Liver (tissue), 3 donors: ENCODE results near the gene TIPIN.

Source experiments
- EGR1 ChIP-seq, 2 donors: IDR thresholded peaks; 2 replicates each; pipeline ENCODE4 v1.6.1; 2016 to 2018; ENCODE audit warnings: antibody characterized with exemption in 2 of 2, low read depth in 2 of 2
- FOXA1 ChIP-seq: IDR thresholded peaks from 2 replicates; pipeline ENCODE4 v1.6.1; 2016; ENCODE audit warnings: antibody characterized with exemption
- HNF4A ChIP-seq, 2 donors: conservative IDR thresholded peaks; 2 replicates each; pipeline ENCODE4 v1.6.1; 2016; ENCODE audit warnings: antibody characterized with exemption in 2 of 2, mild to moderate bottlenecking in 2 of 2
- TAF1 ChIP-seq: conservative IDR thresholded peaks from 2 replicates; pipeline ENCODE4 v1.6.1; 2016; ENCODE audit warnings: antibody characterized with exemption, mild to moderate bottlenecking
- YY1 ChIP-seq: IDR thresholded peaks from 2 replicates; pipeline ENCODE4 v1.6.1; 2016; ENCODE audit warnings: antibody characterized with exemption, mild to moderate bottlenecking
- TF ChIP-seq, protein P1 (sequence below): fragments of 150-350 bp; IDR thresholded peaks from 2 replicates; pipeline ENCODE4 v1.5.1; 2017; ENCODE audit warnings: improper control_type of control experiment, low read depth, low read length; ENCODE audit not compliant: missing input control
- TF ChIP-seq, protein P2 (sequence below): IDR thresholded peaks from 2 replicates; pipeline ENCODE4 v1.6.1; 2016; ENCODE audit warnings: antibody characterized with exemption
- donor health status: healthy.
- donor health status: healthy.

DNA sequence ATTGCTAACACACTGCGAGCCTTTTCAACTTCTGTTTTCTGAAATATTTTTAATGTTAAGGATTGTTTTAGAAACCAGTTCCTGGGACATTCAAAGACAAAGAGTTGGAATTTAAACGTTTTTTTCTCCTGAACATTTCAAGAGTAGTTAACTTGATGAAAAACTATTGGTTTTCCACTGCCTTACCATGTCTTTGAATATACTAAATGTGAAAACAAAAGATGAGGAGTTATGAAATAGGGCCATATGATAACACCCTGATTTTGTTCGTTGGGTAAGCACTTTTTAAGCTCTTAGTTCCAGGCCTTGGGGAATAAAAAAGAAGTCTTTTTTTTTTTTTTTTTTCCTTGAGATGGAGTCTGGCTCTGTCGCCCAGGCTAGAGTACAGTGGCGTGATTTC lies 60.3 kb downstream of the TIPIN start:
- TF ChIP-seq TAF1 (no peak), FOXA1 (no peak), EGR1 (IDR thresholded peaks at IDR 0.05; ENCODE audit: low read depth in 2 of 2) (no peak), YY1 (no peak), HNF4A (conservative IDR thresholded peaks at IDR 0.05) (no peak)
- TF ChIP-seq, protein P1, sequence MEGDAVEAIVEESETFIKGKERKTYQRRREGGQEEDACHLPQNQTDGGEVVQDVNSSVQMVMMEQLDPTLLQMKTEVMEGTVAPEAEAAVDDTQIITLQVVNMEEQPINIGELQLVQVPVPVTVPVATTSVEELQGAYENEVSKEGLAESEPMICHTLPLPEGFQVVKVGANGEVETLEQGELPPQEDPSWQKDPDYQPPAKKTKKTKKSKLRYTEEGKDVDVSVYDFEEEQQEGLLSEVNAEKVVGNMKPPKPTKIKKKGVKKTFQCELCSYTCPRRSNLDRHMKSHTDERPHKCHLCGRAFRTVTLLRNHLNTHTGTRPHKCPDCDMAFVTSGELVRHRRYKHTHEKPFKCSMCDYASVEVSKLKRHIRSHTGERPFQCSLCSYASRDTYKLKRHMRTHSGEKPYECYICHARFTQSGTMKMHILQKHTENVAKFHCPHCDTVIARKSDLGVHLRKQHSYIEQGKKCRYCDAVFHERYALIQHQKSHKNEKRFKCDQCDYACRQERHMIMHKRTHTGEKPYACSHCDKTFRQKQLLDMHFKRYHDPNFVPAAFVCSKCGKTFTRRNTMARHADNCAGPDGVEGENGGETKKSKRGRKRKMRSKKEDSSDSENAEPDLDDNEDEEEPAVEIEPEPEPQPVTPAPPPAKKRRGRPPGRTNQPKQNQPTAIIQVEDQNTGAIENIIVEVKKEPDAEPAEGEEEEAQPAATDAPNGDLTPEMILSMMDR: no peak
- TF ChIP-seq, protein P2, sequence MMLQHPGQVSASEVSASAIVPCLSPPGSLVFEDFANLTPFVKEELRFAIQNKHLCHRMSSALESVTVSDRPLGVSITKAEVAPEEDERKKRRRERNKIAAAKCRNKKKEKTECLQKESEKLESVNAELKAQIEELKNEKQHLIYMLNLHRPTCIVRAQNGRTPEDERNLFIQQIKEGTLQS: no peak
